K562 (cell line): ENCODE data around the gene ZBTB38. TPM values are rescaled to one million over a fixed set of nuclear protein-coding genes. Genes with fewer than 3 reads are reported as not detected.

Source experiments
- ATAC-seq: fragments of 200-7000 bp; cut with Tn5 transposase; 3 replicates; pipeline ENCODE4 v1.9.1; 2020; ENCODE audit warnings: moderate library complexity
- BruUV-seq: library from RNA; stranded (reverse); fragments of 400-500 nt; replicated peaks from 2 replicates; lab custom pipeline; 2021; lab: Mats Ljungman, UMichigan
- CTCF ChIA-PET: fragments of 300-600 bp; formaldehyde crosslinking; extraction: SDS; loops from one replicate; lab custom pipeline; 2021; ENCODE audit warnings: low intra/inter-chr PET ratio; lab: Yijun Ruan, JAX
- POLR2A ChIA-PET: fragments of 300-600, 350-650 bp; sonication (Branson Sonifier 250); formaldehyde crosslinking; extraction: SDS; loops from one replicate; lab custom pipeline; 2021; ENCODE audit warnings: antibody characterized with exemption, inconsistent platforms; lab: Yijun Ruan, JAX
- DNase-seq, 4 experiments: peaks; one replicate each; pipeline versions ENCODE4 v3.0.0 to v3.0.0-alpha.2; 2011 to 2018; ENCODE audit warnings: low spot score in 3 of 4, mixed read lengths in 3 of 4; ENCODE audit errors: extremely low read depth in 1 of 4
- FAIRE-seq: peaks from 2 replicates; lab custom pipeline; 2011; peaks lifted over from hg19 to GRCh38; lab: Jason Lieb, UNC
- H2AFZ ChIP-seq: 2 replicates; pipeline ENCODE4 v1.6.0; 2011; ENCODE audit warnings: low read depth, low read length, control low read depth, inconsistent platforms
- H3K27ac ChIP-seq: fragments of 200-600 bp; 3 replicates; pipeline ENCODE4 v1.8.0; 2011; ENCODE audit warnings: low read depth, mild to moderate bottlenecking, control low read depth, inconsistent platforms, low read length, moderate library complexity, mixed read lengths; ENCODE audit errors: extremely low read depth
- H3K27me3 ChIP-seq, 2 experiments: fragments of 300-600 bp in 1 of 2; 2 replicates in 1 of 2; 3 replicates in 1 of 2; pipeline versions ENCODE4 v1.6.0 to v1.8.0; 2011; ENCODE audit warnings: inconsistent platforms in 2 of 2, low read length in 2 of 2, mild to moderate bottlenecking in 1 of 2, mixed read lengths in 1 of 2, moderate library complexity in 1 of 2; ENCODE audit not compliant: control insufficient read depth in 2 of 2, insufficient read depth in 2 of 2
- H3K36me3 ChIP-seq: fragments of 300-600 bp; 3 replicates; pipeline ENCODE4 v1.8.0; 2011; ENCODE audit warnings: mild to moderate bottlenecking, low read length, inconsistent platforms; ENCODE audit not compliant: control insufficient read depth, insufficient read depth
- H3K4me1 ChIP-seq, 2 experiments: fragments of 200-600 bp in 1 of 2; replicated peaks in 1 of 2; 2 replicates in 1 of 2; 3 replicates in 1 of 2; pipeline versions ENCODE4 v1.5.1 to v1.8.0; 2011; ENCODE audit warnings: inconsistent platforms in 2 of 2, low read length in 2 of 2, mild to moderate bottlenecking in 1 of 2, mixed read lengths in 1 of 2, moderate library complexity in 1 of 2; ENCODE audit not compliant: control insufficient read depth in 2 of 2, insufficient read depth in 2 of 2
- H3K4me2 ChIP-seq: 2 replicates; pipeline ENCODE4 v1.6.1; 2011; ENCODE audit warnings: low read length, control low read depth, inconsistent platforms, mixed read lengths; ENCODE audit not compliant: insufficient read depth
- H3K4me3 ChIP-seq: fragments of 200-600 bp; sonication (generic), shearing (Covaris generic); 2 replicates; pipeline ENCODE4 v1.5.1; 2016; ENCODE audit warnings: control low read depth, inconsistent platforms
- H3K79me2 ChIP-seq: fragments of 200-600 bp; 3 replicates; pipeline ENCODE4 v1.8.0; 2011; ENCODE audit warnings: low read length, inconsistent platforms; ENCODE audit not compliant: control insufficient read depth, insufficient read depth
- H3K9ac ChIP-seq, 2 experiments: 2 replicates each; pipeline versions ENCODE4 v1.6.0 to v1.6.1; 2011; ENCODE audit warnings: low read depth in 2 of 2, low read length in 2 of 2, control low read depth in 1 of 2, inconsistent platforms in 1 of 2, mild to moderate bottlenecking in 1 of 2, mixed read lengths in 1 of 2; ENCODE audit not compliant: insufficient read depth in 1 of 2
- H3K9me1 ChIP-seq: one replicate; pipeline ENCODE4 v1.6.0; 2011; ENCODE audit warnings: inconsistent platforms, mild to moderate bottlenecking, low read length, moderate library complexity; ENCODE audit not compliant: control insufficient read depth, insufficient read depth
- H3K9me3 ChIP-seq: replicated peaks from 2 replicates; pipeline ENCODE4 v1.5.1; 2011; ENCODE audit warnings: low read depth, low read length, inconsistent platforms; ENCODE audit not compliant: control insufficient read depth, insufficient read depth
- H4K20me1 ChIP-seq: replicated peaks from 2 replicates; pipeline ENCODE4 v1.6.1; 2011; ENCODE audit warnings: low read length, inconsistent platforms, mixed read lengths; ENCODE audit not compliant: control insufficient read depth, insufficient read depth
- FOXK2 ChIP-seq, 2 experiments: fragments of 450-650 bp; IDR thresholded peaks in 1 of 2; conservative IDR thresholded peaks in 1 of 2; 2 replicates each; pipeline ENCODE4 v1.6.1; 2016; ENCODE audit warnings: low read depth in 2 of 2, mild to moderate bottlenecking in 1 of 2
- STAT6 ChIP-seq: sonication (generic); formaldehyde crosslinking; IDR thresholded peaks from 2 replicates; pipeline ENCODE4 v1.8.1; 2023; ENCODE audit warnings: mild to moderate bottlenecking, missing genetic modification reagents
- XRCC3 ChIP-seq: fragments of 450-650 bp; IDR thresholded peaks from 2 replicates; pipeline ENCODE4 v1.6.1; 2017; ENCODE audit warnings: mild to moderate bottlenecking, moderate library complexity
- ZBTB7A ChIP-seq: IDR thresholded peaks from 2 replicates; pipeline ENCODE4 v1.6.1; 2011; ENCODE audit warnings: low read depth, mild to moderate bottlenecking, low read length, moderate library complexity, borderline replicate concordance; ENCODE audit not compliant: control insufficient read depth
- ZNF253 ChIP-seq: fragments of 250-450 bp; sonication (Bioruptor Pico); conservative IDR thresholded peaks from 2 replicates; pipeline ENCODE4 v1.6.1; 2021; ENCODE audit warnings: mild to moderate bottlenecking
- WGBS: fragments of 100-300 bp; shearing (Covaris generic); methylation state at CpG from one replicate; pipeline ENCODE4 v1.1.6; 2016; ENCODE audit warnings: low coverage, mixed read lengths; ENCODE audit not compliant: insufficient coverage; ENCODE audit errors: missing lambda C conversion rate; 5-methylcytosine and 5-hydroxymethylcytosine counted together
- in situ Hi-C: fragments of 300-500 bp; cut with MboI; formaldehyde crosslinking; loops from 4 replicates; pipeline ENCODE4 v1.15.0; 2018; ENCODE audit warnings: inconsistent platforms, mixed read lengths
- intact Hi-C: fragments of 100-400 bp; cut with micrococcal nuclease; formaldehyde crosslinking; loops from 2 replicates; pipeline ENCODE4 v1.14.2; 2022
- polyA plus RNA-seq, 8 experiments: library from polyadenylated mRNA; depleted of rRNA in 4 of 8; stranded (reverse) in 5 of 8; unstranded in 3 of 8; fragments of >200 nt; fragmentation: Nextera tagmentation in 2 of 8; fragmentation: Illumina TruSeq in 1 of 8; extraction: Ambion mirVana in 2 of 8; extraction: Trizol in 1 of 8; gene quantifications; 2 replicates each; pipeline versions ENCODE4 v1.2.1 to v1.2.3, GENCODE V29; 2011 to 2014; ENCODE audit warnings: inconsistent platforms in 1 of 8, missing spikeins in 1 of 8
- total RNA-seq, 7 experiments: library from RNA; depleted of rRNA in 6 of 7; stranded (reverse); fragments of >200 nt in 6 of 7; fragmentation: Illumina TruSeq in 2 of 7; extraction: Trizol in 2 of 7; gene quantifications; 2 replicates each; pipeline versions ENCODE4 v1.2.1 to v1.2.3, GENCODE V29; 2011 to 2021; ENCODE audit warnings: low replicate concordance in 1 of 7
- TF ChIP-seq, protein P1 (sequence below), 2 experiments: IDR thresholded peaks; 2 replicates each; pipeline ENCODE4 v1.6.1; 2011; ENCODE audit warnings: borderline replicate concordance in 1 of 2, control low read depth in 1 of 2, low read depth in 1 of 2, low read length in 1 of 2, mild to moderate bottlenecking in 1 of 2, mixed read lengths in 1 of 2, moderate library complexity in 1 of 2; ENCODE audit not compliant: insufficient read depth in 1 of 2, insufficient read length in 1 of 2, poor library complexity in 1 of 2, severe bottlenecking in 1 of 2; ENCODE audit errors: extremely low read depth in 1 of 2
- TF ChIP-seq, protein P2 (sequence below): fragments of 250-450 bp; sonication (Bioruptor Pico); IDR thresholded peaks from 2 replicates; pipeline ENCODE4 v1.5.0; 2021; ENCODE audit warnings: mild to moderate bottlenecking, moderate library complexity

The ZBTB38 gene
- total and polyA plus RNA-seq, 9 of the 15 experiments (the other 6 are each of a cell fraction or from before 2014, with no cell fraction given), result 12.1 to 39.4 (median 22.9) TPM

GRCh38 chr3:141392416-141392815 lies 24.1 kb downstream of the ZBTB38 start (continued):
- TF ChIP-seq, protein P1, sequence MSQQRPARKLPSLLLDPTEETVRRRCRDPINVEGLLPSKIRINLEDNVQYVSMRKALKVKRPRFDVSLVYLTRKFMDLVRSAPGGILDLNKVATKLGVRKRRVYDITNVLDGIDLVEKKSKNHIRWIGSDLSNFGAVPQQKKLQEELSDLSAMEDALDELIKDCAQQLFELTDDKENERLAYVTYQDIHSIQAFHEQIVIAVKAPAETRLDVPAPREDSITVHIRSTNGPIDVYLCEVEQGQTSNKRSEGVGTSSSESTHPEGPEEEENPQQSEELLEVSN (IDR thresholded peaks at IDR 0.05; ENCODE audit: borderline replicate concordance in 1 of 2, extremely low read depth in 1 of 2, insufficient read depth in 1 of 2, insufficient read length in 1 of 2, low read depth in 1 of 2, low read length in 1 of 2, poor library complexity in 1 of 2, severe bottlenecking in 1 of 2), result no peak
- TF ChIP-seq STAT6 (CRISPR knock-in tag), result no peak
- no peak for TF ChIP-seq XRCC3

GRCh38 chr3:141392897-141393734 lies 24.8 kb downstream of the ZBTB38 start:
- Histone ChIP-seq H3K9ac (no peak overlapping the region), H3K9me1 (no peaks in the 10 kb centered on the region), H3K9me3 (no peaks in the 10 kb centered on the region; the same call in none of the 2 replicates), H3K79me2 (no peaks in the 10 kb centered on the region), H3K27me3 (no peaks in the 10 kb centered on the region), H3K4me1 (no peaks in the 10 kb centered on the region; a peak in 1 of 5 replicates), H3K4me2 (no peak overlapping the region), H3K4me3 (no peak overlapping the region), H4K20me1 (no peaks in the 10 kb centered on the region), H3K27ac (no peak overlapping the region), H2AFZ (no peak overlapping the region), H3K36me3 (peaks cover 36% of the 10 kb centered on the region)
- FAIRE-seq (no peak), DNase-seq (no peak), ATAC-seq (no peak)
- BruUV-seq, result no TSS peak
- intact Hi-C loops, result no loop called here
- in situ Hi-C loops, result no loop called here
- TF ChIP-seq, protein P2, sequence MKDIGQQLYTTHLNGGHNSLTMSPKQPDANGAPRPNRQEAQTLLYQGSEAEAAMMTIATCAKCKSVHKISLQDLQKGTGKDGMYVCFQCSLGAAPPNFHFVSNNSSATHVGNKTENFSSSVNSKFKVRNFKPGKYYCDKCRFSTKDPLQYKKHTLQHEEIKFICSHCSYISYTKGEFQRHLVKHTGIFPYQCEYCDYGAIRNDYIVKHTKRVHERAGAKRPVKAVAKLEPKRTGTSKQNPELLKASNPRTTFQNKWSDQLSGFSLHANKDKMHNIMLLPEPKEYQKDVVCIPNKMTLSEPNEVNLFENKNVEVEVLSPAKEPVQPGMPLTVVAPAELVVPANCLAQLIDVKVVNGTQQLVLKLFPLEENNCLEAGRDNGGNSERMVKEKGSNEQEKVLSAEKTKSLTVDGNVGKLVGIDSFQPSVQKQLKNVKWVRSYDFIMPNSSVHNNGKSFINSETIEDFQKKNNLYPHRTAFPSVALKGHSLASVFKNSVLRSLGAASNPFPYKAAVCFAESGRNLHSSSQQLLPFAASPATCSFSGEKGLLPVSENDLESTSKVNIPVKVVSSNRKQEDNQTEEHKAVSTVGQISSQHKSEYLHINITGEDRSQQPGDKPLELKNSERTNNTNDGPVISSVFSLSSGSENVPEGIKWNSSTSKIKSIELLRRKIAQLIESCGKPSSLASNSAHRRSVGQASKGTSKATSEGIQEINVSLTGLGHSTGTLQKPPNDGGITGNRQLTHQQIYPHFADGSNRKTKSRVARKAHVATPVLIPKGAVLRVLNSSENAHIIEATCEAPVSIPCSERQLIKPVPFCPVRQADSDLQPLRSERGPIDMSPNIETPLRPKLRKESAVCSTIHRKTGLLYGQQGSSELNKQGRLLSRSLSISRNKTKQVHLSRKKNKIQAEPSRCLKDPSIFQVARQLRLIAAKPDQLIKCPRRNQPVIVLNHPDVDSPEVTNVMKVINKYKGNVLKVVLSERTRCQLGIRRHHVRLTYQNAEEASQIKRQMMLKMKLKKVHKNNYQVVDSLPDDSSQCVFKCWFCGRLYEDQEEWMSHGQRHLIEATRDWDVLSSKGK (CRISPR knock-in tag), result no peak
- TF ChIP-seq ZBTB7A (no peak), ZNF253 (CRISPR knock-in tag) (no peak), FOXK2 (conservative IDR thresholded peaks at IDR 0.05 in 1 of 2, IDR thresholded peaks at IDR 0.05 in 1 of 2; ENCODE audit: low read depth in 2 of 2) (no peak)
- 80% methylated on average over 6 of the region's 6 CpGs for WGBS
- ChIA-PET POLR2A (interaction anchor here (1.4 kb wide), 1 partner anchor 12 kb away, joined by 3 read pairs; no protein-coding TSS in a partner anchor), CTCF (no interaction called here)
